Activated naive CD8-positive, alpha-beta T cell treated with anti-CD3 and anti-CD28 coated beads, Interleukin-2, amount 50 U/mL, for 24 hours (primary cell): ENCODE results near the gene FMN1.

ENCODE experiments used
- ATAC-seq: fragments of 150-1000 bp; cut with Tn5 transposase; one replicate; pipeline ENCODE4 v1.10.0; 2021
- DNase-seq: peaks from one replicate; pipeline ENCODE4 v3.0.0; 2021
- H3K27ac Mint-ChIP-seq: one replicate; pipeline ENCODE4 v1.8.0; 2021; ENCODE audit warnings: mild to moderate bottlenecking, mixed read lengths
- H3K27me3 Mint-ChIP-seq: one replicate; pipeline ENCODE4 v1.8.0; 2021; ENCODE audit warnings: mixed read lengths
- H3K36me3 Mint-ChIP-seq: one replicate; pipeline ENCODE4 v1.8.0; 2021; ENCODE audit warnings: low read depth, mixed read lengths
- H3K4me1 Mint-ChIP-seq: one replicate; pipeline ENCODE4 v1.8.0; 2021; ENCODE audit warnings: mixed read lengths
- H3K4me3 Mint-ChIP-seq: one replicate; pipeline ENCODE4 v1.8.0; 2021; ENCODE audit warnings: mild to moderate bottlenecking, moderate library complexity, mixed read lengths
- H3K9me3 Mint-ChIP-seq: one replicate; pipeline ENCODE4 v1.8.0; 2021; ENCODE audit warnings: mixed read lengths

Gene FMN1

DNA sequence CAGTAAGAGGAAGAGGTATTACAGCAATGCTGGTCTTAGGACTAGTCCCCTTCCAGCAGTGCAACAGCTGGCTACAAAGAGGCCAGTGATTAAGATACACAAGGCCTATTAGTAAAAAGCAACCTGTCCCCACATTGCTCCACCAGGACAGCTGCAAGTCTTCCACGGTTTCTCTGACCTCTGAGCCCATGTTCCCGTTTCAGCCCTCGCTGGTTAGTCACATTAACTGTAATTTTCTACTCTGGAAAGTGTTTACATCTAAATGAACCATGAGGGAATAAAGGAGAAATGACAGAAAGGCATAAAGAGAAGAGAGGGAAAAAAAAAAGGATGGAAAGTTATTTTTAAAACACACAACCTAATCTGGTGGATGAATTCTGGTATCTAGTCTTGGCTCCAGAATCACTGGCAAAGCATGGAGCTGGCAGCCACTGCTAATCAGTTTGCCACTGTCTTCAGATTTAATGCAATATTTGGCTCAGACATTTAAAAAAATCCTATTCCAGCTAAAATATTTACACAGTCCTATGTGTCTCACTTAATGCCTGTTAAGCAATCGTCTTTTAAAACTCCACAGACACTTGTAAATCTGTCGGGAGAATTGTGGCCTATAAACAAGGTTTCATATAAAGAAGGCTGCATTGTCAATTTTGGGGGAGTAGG, 321.8 kb downstream of the FMN1 start:
- Mint-ChIP-seq H3K27ac (no peak overlapping the region), H3K27me3 (peaks cover 3% of the 10 kb centered on the region), H3K36me3 (no peaks in the 10 kb centered on the region), H3K4me1 (no peaks in the 10 kb centered on the region), H3K9me3 (no peaks in the 10 kb centered on the region), H3K4me3 (no peak overlapping the region)
- DNase-seq: no peak
- no peak for ATAC-seq

- H3K9me3 Mint-ChIP-seq: no peaks in the 10 kb centered on the region
- H3K4me1 Mint-ChIP-seq: no peaks in the 10 kb centered on the region
- no peaks in the 10 kb centered on the region for H3K36me3 Mint-ChIP-seq
- H3K27ac Mint-ChIP-seq: no peak overlapping the region
- no peak overlapping the region for H3K4me3 Mint-ChIP-seq
- H3K27me3 Mint-ChIP-seq: peaks cover 3% of the 10 kb centered on the region
- ATAC-seq (no peak), DNase-seq (no peak)
Measured at GRCh38 chr15:32871883-32872282, 322.6 kb downstream of the FMN1 start.

DNA sequence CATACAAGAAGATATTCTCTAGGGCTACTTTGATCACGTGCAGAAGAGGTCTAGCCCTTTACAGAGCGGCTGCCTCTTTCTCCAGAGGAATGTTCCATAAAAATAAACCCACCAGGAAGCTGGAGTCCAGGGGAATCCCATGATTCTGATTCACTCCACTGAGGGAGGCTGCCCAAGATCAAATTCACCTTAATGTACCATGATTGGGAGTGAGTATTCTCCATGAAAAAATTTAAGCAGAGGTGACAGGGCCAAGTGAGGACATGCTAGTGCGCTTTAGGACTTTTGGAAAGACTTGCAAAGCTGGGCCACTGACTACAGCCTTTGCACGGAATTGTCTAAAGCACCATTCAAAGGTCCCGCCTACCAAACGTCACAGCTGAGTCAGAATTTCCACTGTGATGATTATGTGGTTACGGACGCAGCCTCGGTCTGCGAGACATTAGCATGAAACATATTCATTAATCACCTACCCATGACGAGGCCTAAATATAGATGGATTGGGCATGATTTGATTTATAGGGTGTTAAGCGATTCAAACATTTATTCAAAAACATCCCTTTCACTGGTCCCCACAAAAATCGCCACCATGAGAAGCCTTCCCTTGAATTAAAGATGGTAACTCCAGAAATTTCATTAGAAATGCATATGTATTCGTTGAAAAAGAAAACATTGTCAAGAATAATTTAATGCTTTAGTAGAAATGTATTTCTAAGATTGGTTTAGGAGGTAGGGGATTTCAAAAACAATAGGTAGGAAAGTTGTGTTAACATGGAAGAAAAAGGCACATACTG, 324.1 kb downstream of the FMN1 start:
- Mint-ChIP-seq H3K4me1 (no peaks in the 10 kb centered on the region), H3K9me3 (no peaks in the 10 kb centered on the region), H3K4me3 (no peak overlapping the region), H3K27me3 (peaks cover 3% of the 10 kb centered on the region), H3K27ac (no peak overlapping the region), H3K36me3 (no peaks in the 10 kb centered on the region)
- ATAC-seq (no peak), DNase-seq (no peak)

GRCh38 chr15:32869776-32870175, 324.7 kb downstream of the FMN1 start:
- H3K4me3 Mint-ChIP-seq: no peak overlapping the region
- no peaks in the 10 kb centered on the region for H3K36me3 Mint-ChIP-seq
- no peak for ATAC-seq
- no peaks in the 10 kb centered on the region for H3K4me1 Mint-ChIP-seq
- peaks cover 3% of the 10 kb centered on the region for H3K27me3 Mint-ChIP-seq
- DNase-seq: no peak
- no peaks in the 10 kb centered on the region for H3K9me3 Mint-ChIP-seq
- no peak overlapping the region for H3K27ac Mint-ChIP-seq

- Mint-ChIP-seq H3K27me3 (peaks cover 3% of the 10 kb centered on the region), H3K9me3 (no peaks in the 10 kb centered on the region), H3K4me1 (no peaks in the 10 kb centered on the region), H3K27ac (no peak overlapping the region), H3K4me3 (no peak overlapping the region), H3K36me3 (no peaks in the 10 kb centered on the region)
- no peak for DNase-seq
- no peak for ATAC-seq
Measured at GRCh38 chr15:32867313-32867626, 327.2 kb downstream of the FMN1 start.

DNA sequence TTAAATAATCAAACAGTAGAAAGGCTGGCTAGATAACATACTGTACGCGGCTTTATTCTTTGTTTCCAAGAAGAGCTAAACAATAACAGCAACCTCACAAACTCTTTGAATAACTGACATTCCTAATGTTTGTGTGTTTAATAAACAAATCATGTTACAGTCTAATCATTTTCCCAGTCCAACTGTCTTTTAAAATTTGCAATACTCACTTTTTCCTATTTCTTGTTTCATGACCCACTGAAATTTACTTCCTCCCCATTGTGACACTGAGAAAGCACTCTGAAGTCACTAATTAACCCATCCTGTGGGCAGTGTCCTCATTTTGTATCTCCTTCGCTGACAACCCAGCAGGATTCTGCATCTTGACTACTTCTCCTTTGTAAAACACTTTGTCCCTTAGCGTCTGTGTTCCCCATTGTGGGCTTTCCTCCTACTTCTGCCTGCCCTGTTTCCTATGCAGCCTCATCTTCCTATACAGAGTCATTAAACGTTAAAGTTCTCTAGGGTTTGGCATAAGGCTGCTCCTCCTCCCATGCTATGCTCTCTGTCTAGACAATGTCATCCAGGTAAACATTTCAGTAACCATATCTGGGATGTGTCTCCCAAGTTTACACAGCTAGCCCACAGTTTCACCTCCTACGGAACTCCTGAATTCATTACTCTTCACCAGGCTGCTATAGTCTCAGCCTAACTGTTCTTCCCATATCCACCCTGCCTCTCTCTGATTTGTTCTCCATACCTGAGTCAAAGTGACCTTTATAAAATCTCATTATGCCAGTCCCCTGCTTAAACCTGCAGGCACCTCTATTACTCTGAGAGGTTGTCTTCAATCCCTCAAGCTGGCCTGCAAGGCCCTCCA, 327.8 kb downstream of the FMN1 start:
- H3K4me3 Mint-ChIP-seq: no peak overlapping the region
- H3K27me3 Mint-ChIP-seq: peaks cover 3% of the 10 kb centered on the region
- ATAC-seq: no peak
- H3K4me1 Mint-ChIP-seq: peaks cover 2% of the 10 kb centered on the region
- DNase-seq: no peak
- H3K9me3 Mint-ChIP-seq: no peaks in the 10 kb centered on the region
- no peaks in the 10 kb centered on the region for H3K36me3 Mint-ChIP-seq
- H3K27ac Mint-ChIP-seq: no peak overlapping the region

DNA sequence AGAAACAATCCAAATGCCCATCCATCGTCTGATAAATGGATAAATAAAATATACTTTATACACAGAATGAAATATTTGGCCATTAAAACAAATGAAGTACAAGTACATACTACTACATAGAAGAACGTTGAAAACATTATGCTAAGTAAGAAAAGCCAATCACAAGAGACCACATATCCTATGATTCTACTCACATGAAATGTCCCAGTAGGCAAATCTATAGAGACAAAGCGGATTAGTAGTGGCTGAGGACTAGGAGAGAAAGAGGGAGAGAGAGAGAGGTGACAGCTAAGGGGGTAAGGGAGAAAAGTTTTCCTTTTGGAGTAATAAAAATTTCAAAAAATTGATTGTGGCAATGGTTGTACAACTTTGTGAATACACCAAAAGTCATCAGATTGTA, 329.7 kb downstream of the FMN1 start:
- H3K9me3 Mint-ChIP-seq: no peaks in the 10 kb centered on the region

DNA sequence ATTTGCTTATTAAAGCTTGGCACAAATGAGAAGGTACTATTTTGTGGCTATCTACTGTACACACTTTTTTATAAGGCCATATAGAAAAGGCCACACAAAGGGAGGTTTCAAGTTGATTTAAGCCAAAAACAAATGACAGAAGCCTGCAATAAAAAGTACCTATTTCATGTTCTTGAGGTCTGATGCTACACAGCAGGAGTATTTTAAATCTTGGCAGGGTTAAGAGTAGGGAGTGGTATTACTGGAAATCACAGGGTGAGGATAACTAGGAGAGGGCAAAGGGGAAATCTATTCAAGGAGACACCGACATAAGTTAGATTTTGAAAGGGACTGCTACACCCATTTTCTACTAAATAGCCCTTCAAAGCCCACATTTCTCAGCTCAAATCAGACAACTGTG, 330.5 kb downstream of the FMN1 start:
- Mint-ChIP-seq H3K4me1 (peaks cover 2% of the 10 kb centered on the region), H3K27ac (no peak overlapping the region), H3K36me3 (no peaks in the 10 kb centered on the region), H3K9me3 (no peaks in the 10 kb centered on the region), H3K27me3 (peaks cover 3% of the 10 kb centered on the region), H3K4me3 (no peak overlapping the region)
- DNase-seq: no peak
- ATAC-seq: no peak

More for the DNA sequence above, 329.7 kb downstream of the FMN1 start:
- H3K36me3 Mint-ChIP-seq: no peaks in the 10 kb centered on the region
- H3K27ac Mint-ChIP-seq: no peak overlapping the region
- peaks cover 2% of the 10 kb centered on the region for H3K4me1 Mint-ChIP-seq
- ATAC-seq (no peak), DNase-seq (no peak)
- H3K4me3 Mint-ChIP-seq: no peak overlapping the region
- H3K27me3 Mint-ChIP-seq: peaks cover 3% of the 10 kb centered on the region

DNA sequence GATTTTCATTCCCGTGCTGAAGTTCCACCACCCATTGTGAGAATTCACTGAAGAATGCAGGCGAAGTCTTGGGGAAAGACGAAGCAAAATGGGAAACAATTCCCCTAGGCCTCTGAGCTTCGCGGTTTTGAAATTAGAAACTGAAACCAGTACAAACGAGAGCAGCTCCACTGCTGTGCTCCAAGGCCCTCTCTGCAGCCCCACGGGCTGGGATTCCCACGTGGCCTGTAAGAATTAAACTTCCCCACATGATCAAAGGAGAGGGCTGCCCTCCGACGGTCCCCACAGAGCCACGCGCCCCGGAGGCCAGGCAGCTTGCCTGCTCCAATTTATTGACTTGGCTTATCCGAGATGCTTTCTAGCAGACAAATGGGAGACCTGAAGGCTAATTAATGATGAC, 332.8 kb downstream of the FMN1 start:
- Mint-ChIP-seq H3K27me3 (no peaks in the 10 kb centered on the region), H3K27ac (no peak overlapping the region)
- no peak for DNase-seq

DNA sequence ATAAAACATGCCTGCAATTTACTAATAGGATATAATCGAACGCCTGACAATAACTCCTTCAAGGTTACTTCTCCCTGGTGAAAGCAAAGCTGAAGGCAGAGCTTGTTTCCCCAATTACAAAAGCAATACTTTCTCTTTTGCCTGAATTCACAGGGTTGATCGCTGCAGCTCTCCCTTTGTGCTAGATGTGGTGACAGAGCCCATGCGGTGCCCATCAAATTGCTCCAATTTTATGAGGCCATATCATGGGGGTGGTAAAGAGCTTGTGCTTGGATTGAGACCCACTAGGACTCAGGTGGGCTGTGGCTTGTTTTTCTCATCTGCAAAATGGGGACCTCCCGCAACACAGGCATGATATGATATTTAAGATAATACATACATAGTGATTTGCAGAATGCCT, 333.3 kb downstream of the FMN1 start:
- no peak overlapping the region for H3K4me3 Mint-ChIP-seq

More for the DNA sequence above, 332.8 kb downstream of the FMN1 start:
- Mint-ChIP-seq H3K36me3 (no peaks in the 10 kb centered on the region), H3K4me1 (peaks cover 2% of the 10 kb centered on the region), H3K9me3 (no peaks in the 10 kb centered on the region), H3K4me3 (no peak overlapping the region)
- ATAC-seq: no peak

GRCh38 chr15:32859996-32860395, 334.5 kb downstream of the FMN1 start:
- ATAC-seq: no peak
- DNase-seq: no peak
- H3K9me3 Mint-ChIP-seq: no peaks in the 10 kb centered on the region
- H3K27ac Mint-ChIP-seq: no peak overlapping the region
- peaks cover 2% of the 10 kb centered on the region for H3K4me1 Mint-ChIP-seq
- H3K36me3 Mint-ChIP-seq: no peaks in the 10 kb centered on the region
- no peaks in the 10 kb centered on the region for H3K27me3 Mint-ChIP-seq
- no peak overlapping the region for H3K4me3 Mint-ChIP-seq

More for the DNA sequence above, 333.3 kb downstream of the FMN1 start:
- no peaks in the 10 kb centered on the region for H3K27me3 Mint-ChIP-seq
- peaks cover 2% of the 10 kb centered on the region for H3K4me1 Mint-ChIP-seq
- no peaks in the 10 kb centered on the region for H3K36me3 Mint-ChIP-seq
- H3K27ac Mint-ChIP-seq: no peak overlapping the region
- ATAC-seq (no peak), DNase-seq (no peak)
- H3K9me3 Mint-ChIP-seq: no peaks in the 10 kb centered on the region

- Mint-ChIP-seq H3K36me3 (no peaks in the 10 kb centered on the region), H3K9me3 (no peaks in the 10 kb centered on the region), H3K27me3 (peaks cover 1% of the 10 kb centered on the region), H3K4me1 (peaks cover 2% of the 10 kb centered on the region), H3K4me3 (no peak overlapping the region), H3K27ac (no peak overlapping the region)
- no peak for DNase-seq
- no peak for ATAC-seq
Measured at GRCh38 chr15:32859251-32859650, 335.3 kb downstream of the FMN1 start.

GRCh38 chr15:32857732-32858131, 336.8 kb downstream of the FMN1 start:
- Mint-ChIP-seq H3K4me3 (no peak overlapping the region), H3K27ac (no peak overlapping the region), H3K9me3 (no peaks in the 10 kb centered on the region)

DNA sequence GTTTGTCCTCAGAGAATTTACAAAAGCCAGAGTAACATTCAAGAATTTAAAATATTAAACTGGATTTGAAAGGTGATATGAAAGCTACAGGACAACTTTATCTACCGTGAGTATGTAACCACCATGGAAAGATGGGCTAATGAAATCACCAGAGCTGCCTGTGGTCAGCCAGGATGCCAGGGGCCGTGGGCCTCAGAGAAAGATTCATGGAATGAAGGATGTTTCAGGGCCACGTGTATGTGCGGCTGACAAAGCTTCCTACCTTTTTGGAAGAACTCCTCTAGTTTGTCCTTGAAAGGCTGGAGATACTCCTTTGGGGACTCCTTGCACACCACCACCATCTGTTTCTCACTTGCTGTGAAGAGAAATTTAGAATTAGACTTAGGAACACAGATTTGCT, 337.8 kb downstream of the FMN1 start:
- no peak overlapping the region for H3K27ac Mint-ChIP-seq
- ATAC-seq: no peak
- no peak for DNase-seq

More at GRCh38 chr15:32857732-32858131, 336.8 kb downstream of the FMN1 start:
- no peak for DNase-seq
- Mint-ChIP-seq H3K4me1 (peaks cover 2% of the 10 kb centered on the region), H3K36me3 (no peaks in the 10 kb centered on the region), H3K27me3 (peaks cover 1% of the 10 kb centered on the region)
- no peak for ATAC-seq

DNA sequence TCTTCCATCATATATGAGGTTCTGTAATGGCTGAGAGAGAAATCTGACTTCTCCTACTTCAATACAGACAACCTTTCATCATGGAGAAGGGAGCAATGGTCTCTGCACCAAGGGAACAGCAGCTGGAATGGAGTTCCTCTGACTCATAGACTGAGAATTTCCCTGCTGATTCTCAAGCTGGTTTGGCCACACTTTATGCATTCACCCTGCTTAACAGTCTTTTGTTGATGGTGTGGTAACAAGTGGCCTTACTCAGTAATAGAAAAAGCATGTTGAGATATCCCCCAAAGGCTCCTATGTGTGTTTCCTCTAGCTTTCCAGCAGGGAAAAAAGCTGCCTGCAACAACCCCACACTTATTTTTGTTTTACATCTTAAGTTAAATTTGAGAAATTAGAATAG, 338.6 kb downstream of the FMN1 start:
- DNase-seq: no peak
- ATAC-seq: no peak
- peaks cover 3% of the 10 kb centered on the region for H3K27me3 Mint-ChIP-seq

More for the DNA sequence above, 337.8 kb downstream of the FMN1 start:
- no peaks in the 10 kb centered on the region for H3K9me3 Mint-ChIP-seq
- peaks cover 3% of the 10 kb centered on the region for H3K27me3 Mint-ChIP-seq
- no peaks in the 10 kb centered on the region for H3K36me3 Mint-ChIP-seq
- no peak overlapping the region for H3K4me3 Mint-ChIP-seq
- H3K4me1 Mint-ChIP-seq: no peaks in the 10 kb centered on the region

More for the DNA sequence above, 338.6 kb downstream of the FMN1 start:
- Mint-ChIP-seq H3K4me1 (no peaks in the 10 kb centered on the region), H3K36me3 (no peaks in the 10 kb centered on the region), H3K4me3 (no peak overlapping the region), H3K9me3 (no peaks in the 10 kb centered on the region), H3K27ac (no peak overlapping the region)
